ENCODE data around the gene CRYGB. TPM values are rescaled to one million over a fixed set of nuclear protein-coding genes. Genes with fewer than 3 reads are reported as not detected.
"Not testable (repeated sequence)": the region's sequence is repeated elsewhere in the genome, so short reads cannot be mapped to it uniquely, and the experiment has no call there.

CRYGB gene
- total RNA-seq, 1 donor from 2014 or later = not detected

DNA sequence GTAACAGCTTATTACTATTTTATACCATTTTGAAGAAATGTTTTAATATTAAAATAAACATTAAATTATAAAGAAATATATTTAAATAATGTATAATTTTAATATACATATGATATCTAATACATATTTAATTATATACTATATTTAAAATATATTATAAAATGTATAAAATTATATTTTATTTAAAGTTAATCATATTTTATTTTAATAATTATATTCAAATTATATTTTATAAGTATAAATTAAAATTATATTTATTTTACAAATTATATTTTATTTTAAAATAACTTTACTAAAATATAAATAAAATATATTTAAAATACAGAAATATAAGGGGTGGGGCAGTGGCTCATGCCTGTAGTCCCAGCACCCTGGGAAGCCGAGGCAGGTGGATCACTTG is 23.7 kb downstream of the CRYGB start:
- POLR2A ChIA-PET = no interaction called here
- TF ChIP-seq, protein P1, sequence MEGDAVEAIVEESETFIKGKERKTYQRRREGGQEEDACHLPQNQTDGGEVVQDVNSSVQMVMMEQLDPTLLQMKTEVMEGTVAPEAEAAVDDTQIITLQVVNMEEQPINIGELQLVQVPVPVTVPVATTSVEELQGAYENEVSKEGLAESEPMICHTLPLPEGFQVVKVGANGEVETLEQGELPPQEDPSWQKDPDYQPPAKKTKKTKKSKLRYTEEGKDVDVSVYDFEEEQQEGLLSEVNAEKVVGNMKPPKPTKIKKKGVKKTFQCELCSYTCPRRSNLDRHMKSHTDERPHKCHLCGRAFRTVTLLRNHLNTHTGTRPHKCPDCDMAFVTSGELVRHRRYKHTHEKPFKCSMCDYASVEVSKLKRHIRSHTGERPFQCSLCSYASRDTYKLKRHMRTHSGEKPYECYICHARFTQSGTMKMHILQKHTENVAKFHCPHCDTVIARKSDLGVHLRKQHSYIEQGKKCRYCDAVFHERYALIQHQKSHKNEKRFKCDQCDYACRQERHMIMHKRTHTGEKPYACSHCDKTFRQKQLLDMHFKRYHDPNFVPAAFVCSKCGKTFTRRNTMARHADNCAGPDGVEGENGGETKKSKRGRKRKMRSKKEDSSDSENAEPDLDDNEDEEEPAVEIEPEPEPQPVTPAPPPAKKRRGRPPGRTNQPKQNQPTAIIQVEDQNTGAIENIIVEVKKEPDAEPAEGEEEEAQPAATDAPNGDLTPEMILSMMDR (IDR thresholded peaks at IDR 0.05) = no peak
- no peaks in the 10 kb centered on the region for H3K36me3 Mint-ChIP-seq (ENCODE audit: low read depth)
- no peak overlapping the region for H3K27ac Mint-ChIP-seq
- DNase-seq (no peak), ATAC-seq (ENCODE audit: low read depth) (no peak)
- peaks cover 21% of the 10 kb centered on the region for H3K27me3 Mint-ChIP-seq
- no peaks in the 10 kb centered on the region for H3K9me3 Mint-ChIP-seq
- H3K4me3 Mint-ChIP-seq = no peak overlapping the region
- CTCF ChIA-PET = no interaction called here
- peaks cover 10% of the 10 kb centered on the region for H3K4me1 Mint-ChIP-seq
- intact Hi-C loops (cut with micrococcal nuclease) = no loop called here

DNA sequence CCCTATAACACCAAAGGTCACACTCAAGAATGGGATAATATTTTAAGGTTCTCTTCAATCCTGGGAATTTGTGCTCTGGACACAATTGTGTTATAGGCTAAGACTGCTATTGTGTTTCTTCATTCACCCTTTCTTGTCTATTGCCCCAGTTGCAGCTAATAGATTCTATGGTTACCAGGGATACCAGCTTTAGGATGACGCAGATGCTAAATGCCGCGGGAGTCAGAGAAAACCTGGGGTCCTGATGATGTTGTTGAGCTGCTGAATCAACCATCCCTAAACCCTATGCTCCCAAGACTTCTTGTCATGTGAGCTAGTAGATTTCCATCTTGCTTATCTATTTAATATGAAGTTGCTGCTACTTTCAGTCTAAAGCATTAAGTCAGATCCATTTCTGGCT is 27.0 kb downstream of the CRYGB start:
- H3K4me1 Mint-ChIP-seq = peaks cover 3% of the 10 kb centered on the region
- no peaks in the 10 kb centered on the region for H3K9me3 Mint-ChIP-seq
- peaks cover 6% of the 10 kb centered on the region for H3K27me3 Mint-ChIP-seq
- no peak overlapping the region for H3K4me3 Mint-ChIP-seq
- ChIA-PET POLR2A (no interaction called here), CTCF (no interaction called here)
- DNase-seq (no peak), ATAC-seq (ENCODE audit: low read depth) (no peak)
- no peak overlapping the region for H3K27ac Mint-ChIP-seq
- no peaks in the 10 kb centered on the region for H3K36me3 Mint-ChIP-seq (ENCODE audit: low read depth)
- TF ChIP-seq, protein P1 (IDR thresholded peaks at IDR 0.05) = no peak
- intact Hi-C loops (cut with micrococcal nuclease) = no loop called here

DNA sequence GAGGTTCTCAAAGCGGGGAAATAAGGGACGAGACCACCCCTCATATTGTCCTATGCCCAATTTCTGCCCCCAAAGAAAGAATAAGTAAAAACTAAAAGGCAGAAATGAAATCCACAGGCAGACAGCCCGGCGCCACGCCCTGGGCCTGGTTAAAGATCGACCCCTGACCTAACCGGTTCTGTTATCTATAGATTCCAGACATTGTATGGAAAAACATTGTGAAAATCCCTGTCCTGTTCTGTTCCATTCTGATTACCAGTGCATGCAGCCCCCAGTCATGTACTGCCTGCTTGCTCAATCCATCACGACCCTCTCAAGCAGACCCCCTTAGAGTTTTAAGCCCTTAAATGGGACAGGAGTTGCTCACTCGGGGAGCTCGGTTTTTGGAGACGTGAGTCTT is 28.6 kb downstream of the CRYGB start:
- H3K9me3 Mint-ChIP-seq; H3K36me3 Mint-ChIP-seq (ENCODE audit: low read depth); ATAC-seq (ENCODE audit: low read depth); POLR2A ChIA-PET; intact Hi-C loops (cut with micrococcal nuclease); H3K27ac Mint-ChIP-seq; DNase-seq; H3K27me3 Mint-ChIP-seq; CTCF ChIA-PET; H3K4me1 Mint-ChIP-seq; H3K4me3 Mint-ChIP-seq: not testable (repeated sequence)

DNA sequence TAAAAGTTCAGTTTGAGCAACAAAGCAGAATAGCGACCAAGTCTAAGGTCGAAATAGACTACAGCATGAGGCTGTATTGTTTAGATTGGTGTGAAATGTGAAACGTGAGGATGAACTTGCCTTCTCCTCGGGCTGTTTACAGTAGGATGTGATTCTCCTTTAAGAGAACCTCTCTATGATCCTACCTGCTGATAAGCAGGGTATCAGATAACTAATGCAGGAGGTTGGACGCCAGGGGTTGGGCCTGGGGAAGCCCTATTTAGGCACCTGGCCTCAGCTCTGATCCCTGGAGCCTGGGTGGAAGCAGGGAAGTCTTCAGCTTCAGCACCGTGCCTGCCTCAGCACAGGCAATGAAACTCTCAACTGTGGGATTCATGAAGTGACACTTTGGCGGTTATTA is 33.0 kb downstream of the CRYGB start:
- H3K9me3 Mint-ChIP-seq = no peaks in the 10 kb centered on the region
- ChIA-PET POLR2A (no interaction called here), CTCF (no interaction called here)
- intact Hi-C loops (cut with micrococcal nuclease) = no loop called here
- DNase-seq = no peak
- H3K27ac Mint-ChIP-seq = no peak overlapping the region
- peaks cover 4% of the 10 kb centered on the region for H3K27me3 Mint-ChIP-seq
- no peaks in the 10 kb centered on the region for H3K36me3 Mint-ChIP-seq (ENCODE audit: low read depth)
- ATAC-seq (ENCODE audit: low read depth) = no peak
- no peak overlapping the region for H3K4me3 Mint-ChIP-seq
- TF ChIP-seq, protein P1 (IDR thresholded peaks at IDR 0.05) = no peak
- no peaks in the 10 kb centered on the region for H3K4me1 Mint-ChIP-seq

DNA sequence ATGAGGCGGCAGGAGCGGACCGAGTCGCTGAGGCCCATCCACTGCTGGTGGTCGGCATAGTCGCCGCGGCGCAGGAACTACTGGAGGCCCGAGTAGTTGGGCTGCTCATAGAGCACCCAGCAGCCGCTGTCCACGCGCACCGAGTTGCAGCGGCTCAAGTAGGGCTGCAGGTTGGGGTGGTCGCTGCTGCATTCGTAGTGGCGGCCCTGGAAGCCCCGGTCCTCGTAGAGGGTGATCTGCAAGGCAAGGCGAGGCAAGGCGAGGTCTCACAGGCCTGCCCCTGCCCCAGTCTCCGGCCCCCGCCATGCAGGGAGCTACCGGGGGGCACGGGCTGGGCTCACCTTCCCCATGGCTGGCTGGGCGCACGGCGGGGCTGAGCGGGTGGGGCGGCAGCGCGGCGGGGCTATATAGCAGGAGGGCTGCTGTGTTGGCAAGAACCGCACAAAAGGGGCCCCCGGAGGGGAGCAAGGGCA is 33.6 kb downstream of the CRYGB start:
- DNase-seq; H3K36me3 Mint-ChIP-seq (ENCODE audit: low read depth); H3K9me3 Mint-ChIP-seq; H3K27ac Mint-ChIP-seq; H3K4me1 Mint-ChIP-seq; CTCF ChIA-PET; ATAC-seq (ENCODE audit: low read depth); H3K4me3 Mint-ChIP-seq; intact Hi-C loops (cut with micrococcal nuclease); H3K27me3 Mint-ChIP-seq; POLR2A ChIA-PET: not testable (repeated sequence)

DNA sequence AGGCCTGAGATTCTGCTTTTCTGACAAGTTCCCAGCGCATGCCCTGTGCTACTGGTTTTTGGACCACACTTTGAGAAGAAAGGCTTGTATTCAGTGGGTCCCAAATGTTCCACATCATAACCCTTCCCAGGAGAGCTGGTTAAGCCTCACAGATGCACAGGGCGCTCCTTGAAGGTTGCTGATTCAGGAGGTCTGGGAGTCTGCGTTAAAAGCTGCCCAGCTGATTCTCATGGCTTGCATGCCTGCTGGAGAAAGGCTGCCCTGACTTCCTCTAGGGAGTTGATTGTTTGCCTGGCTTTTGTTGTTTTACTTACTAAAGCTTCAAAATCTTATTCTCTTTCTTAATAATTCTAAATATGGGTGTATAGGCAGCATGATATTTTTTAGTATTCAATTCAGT is 42.3 kb downstream of the CRYGB start:
- DNase-seq (no peak), ATAC-seq (ENCODE audit: low read depth) (no peak)
- CTCF ChIA-PET = no interaction called here
- H3K4me3 Mint-ChIP-seq = no peak overlapping the region
- intact Hi-C loops (cut with micrococcal nuclease) = no loop called here
- H3K4me1 Mint-ChIP-seq = no peaks in the 10 kb centered on the region
- no peaks in the 10 kb centered on the region for H3K36me3 Mint-ChIP-seq (ENCODE audit: low read depth)
- no peak overlapping the region for H3K27ac Mint-ChIP-seq
- TF ChIP-seq, protein P1 (IDR thresholded peaks at IDR 0.05) = no peak
- POLR2A ChIA-PET = no interaction called here
- peaks cover 13% of the 10 kb centered on the region for H3K27me3 Mint-ChIP-seq
- no peaks in the 10 kb centered on the region for H3K9me3 Mint-ChIP-seq
